ENCODE measurements around the gene ADAMTS19.

The ADAMTS19 gene

DNA sequence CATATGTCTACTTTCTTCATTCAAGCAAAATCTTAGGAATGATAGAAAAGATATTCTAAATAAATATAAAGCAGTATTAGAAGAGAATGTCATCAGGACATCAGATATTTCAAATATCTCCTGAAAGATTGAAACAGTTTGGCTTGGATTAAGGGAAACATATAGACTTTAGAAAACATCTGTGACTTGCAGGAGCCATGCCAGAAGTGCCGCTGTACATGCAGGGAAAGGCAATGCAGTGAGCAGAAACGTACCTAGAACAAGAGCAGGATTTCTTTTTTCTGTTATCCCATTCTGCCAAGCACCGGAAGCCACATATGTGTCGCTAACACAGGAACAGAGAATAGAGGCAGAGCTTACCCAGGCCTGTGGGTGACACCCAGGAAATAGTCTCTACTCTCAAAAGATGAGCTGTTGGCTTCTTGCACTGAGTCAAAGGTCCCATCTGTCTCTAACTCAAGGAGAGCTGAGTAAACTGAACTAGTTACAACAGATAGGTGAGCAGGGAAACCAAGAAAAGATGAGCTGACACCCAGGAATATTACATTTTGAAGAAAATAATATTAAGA lies 5.8 kb downstream of the ADAMTS19 start:
- DNase-seq (ENCODE audit: low spot score): no peak

DNA sequence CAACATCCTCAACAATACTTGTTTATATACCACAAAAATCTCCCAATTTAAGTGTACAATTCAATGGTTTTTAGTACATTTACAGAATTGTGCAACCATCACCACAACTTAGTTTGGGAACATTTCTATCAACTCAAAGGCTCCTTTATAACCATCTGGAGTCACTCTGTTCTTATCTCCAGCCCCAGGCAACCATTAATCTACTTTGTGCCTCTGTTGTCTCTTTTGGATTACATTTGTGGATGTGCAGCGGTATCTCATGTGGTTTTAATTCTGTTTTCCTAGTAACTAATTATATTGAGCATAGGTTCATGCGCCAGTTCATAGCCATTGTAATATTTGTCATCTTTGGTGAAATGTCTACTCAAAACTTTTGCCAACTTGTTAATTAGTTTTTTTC lies 14.4 kb downstream of the ADAMTS19 start:
- no peak for DNase-seq (ENCODE audit: low spot score)

DNA sequence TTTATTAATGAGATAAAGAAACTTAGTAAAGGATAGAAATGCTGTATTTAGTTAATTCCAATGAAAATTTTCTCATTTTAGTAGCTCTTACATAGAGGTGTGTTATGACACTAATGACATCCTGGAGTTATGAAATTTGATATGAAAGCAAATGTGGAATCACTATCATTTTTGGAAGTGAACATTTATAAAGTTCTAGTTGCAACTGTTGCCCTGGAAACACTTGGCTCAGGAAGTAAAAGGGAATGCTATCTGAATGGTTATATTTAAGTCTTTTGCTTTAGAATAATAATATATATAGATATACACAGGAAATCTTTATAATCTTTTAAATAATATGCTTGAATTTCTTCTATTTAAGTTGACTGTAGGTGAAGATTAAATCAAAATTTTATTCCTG lies 16.7 kb downstream of the ADAMTS19 start:
- no peak for DNase-seq (ENCODE audit: low spot score)

DNA sequence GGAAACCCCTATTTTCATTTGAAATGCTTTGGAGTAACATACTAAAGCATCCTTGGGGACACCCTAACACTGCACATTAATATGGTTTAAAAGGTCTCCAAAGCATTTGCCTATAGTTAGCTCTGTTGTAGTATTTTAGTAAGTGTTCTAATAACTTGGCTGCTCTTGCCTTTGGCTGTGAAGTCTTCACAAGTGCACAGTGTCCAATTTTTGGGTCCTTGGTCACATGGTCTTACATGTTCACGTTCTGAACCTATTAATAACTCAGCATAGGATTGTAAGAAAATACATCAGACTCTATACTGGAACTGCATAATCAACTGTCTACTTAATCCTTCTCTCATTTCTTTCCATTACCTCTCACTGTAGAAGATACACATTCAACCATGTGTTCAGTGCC lies 17.4 kb downstream of the ADAMTS19 start:
- no peak for DNase-seq (ENCODE audit: low spot score)

DNA sequence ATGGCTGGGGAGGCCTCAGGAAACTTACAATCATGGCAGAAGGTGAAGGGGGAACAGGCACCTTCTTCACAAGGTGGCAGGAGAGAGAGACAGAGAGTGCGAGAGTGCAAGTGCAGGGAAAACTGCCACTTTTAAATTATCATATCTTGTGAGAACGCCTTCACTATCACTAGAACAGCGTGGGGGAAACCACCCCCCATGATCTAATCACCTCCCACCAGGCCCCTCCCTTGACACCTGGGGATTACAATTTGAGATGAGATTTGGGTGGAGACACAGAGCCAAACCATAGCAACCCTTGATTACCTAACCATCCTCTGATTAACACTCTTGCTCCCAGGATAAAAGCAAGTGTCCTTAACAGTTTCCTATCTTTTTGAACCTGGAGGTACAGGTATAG lies 21.1 kb downstream of the ADAMTS19 start:
- no peak for DNase-seq (ENCODE audit: low spot score)

DNA sequence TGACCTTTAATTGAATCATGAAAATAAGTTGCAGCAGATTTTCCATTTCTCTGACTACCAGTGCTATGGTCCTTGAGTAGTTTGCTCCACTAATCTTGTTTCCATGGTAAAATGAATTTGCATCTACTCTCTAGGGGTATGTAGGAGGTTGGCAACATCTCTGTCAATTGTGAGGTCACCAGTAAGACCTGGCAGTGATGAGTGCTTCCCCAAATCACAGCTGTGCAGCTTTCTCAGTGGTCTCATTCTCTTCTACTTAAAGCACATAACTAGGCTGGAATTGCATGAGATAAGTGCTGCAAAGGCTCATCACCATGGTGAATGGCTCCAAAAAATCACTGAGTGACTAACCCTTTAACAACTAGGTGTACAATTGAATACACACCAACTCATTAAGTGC lies 36.3 kb downstream of the ADAMTS19 start:
- peak; percentile 14 for DNase-seq (ENCODE audit: low spot score)

DNA sequence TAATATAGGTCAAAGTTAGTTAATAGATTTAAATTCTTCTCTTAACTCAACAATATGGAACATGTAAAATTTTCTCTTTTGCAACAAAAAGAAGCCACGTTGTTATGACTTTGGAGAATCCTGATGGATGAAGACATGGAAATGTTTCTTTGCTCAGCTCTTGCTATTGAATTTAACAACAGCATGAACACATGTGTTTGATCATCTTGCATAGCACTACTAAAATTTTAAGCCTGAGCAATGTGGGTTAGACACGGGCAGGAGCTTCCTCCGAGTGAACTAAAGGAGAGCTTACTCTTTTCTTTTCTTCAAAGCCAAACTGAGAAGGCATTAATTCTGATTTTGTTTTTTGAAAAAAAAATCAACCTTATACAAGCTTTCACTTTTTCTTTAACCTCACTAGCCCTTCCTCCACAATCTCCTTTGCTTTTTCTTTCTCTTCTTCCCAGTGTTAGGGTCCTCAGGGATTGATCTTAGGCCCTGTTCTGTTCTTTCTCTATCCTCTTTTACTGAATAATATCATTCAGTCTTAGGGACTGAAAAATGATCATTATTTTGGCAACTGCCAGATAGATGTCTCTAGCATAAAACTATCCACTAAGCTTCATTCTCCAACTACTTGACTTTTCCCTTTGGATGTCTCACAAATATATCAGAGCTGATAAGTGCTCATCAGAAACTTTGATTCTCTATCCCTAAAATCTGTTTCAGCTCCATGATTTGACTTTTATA lies 36.9 kb downstream of the ADAMTS19 start:
- DNase-seq (ENCODE audit: low spot score): no peak

DNA sequence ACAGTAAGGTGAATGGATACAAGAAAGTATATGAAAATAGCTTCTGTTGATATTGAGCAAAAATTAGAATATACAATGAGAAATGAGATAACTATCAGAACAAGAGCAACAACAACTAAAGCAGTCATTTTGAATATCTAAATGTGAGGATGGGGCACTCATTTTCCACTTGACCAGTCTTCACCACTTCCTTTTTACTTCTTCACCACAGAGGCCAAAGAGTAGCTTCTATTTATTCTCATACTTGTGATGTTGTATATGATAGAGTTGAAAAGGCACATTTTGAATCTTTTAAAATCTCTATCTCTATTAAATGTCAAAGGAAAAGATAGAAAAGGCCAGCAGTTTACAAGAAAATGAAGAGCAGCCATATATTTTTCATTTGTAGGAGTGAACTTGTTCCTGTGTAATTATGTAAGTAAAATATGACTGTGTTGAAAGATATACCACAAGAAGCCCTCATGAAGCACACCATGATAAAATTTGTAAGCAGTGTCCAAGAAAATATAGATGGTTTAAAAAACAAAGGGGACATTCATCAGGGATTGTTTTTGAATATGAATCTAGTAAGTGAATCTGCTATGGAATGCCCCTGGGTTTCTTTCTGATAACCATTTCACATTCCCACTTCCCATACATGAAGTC lies 39.2 kb downstream of the ADAMTS19 start:
- no peak for DNase-seq (ENCODE audit: low spot score)

DNA sequence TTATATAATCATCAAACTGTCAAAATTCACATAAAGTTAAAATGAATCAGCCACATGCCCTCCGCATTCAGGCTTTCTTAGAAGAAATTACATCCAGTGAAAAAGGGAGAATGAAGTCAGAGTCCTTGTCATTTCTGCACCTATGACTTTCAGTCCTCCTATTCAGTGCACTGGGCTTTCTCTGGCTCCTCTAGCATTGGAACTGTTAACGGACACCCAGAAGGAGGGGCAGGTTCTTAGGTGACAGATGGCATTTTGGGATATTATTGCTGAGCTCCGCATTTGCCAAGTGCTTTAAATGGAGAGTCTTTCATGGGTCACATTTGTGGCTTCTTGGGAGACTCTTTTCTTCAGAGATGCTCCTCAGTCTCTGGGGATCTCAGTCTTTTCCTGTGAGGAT lies 40.0 kb downstream of the ADAMTS19 start:
- no peak for DNase-seq (ENCODE audit: low spot score)

DNA sequence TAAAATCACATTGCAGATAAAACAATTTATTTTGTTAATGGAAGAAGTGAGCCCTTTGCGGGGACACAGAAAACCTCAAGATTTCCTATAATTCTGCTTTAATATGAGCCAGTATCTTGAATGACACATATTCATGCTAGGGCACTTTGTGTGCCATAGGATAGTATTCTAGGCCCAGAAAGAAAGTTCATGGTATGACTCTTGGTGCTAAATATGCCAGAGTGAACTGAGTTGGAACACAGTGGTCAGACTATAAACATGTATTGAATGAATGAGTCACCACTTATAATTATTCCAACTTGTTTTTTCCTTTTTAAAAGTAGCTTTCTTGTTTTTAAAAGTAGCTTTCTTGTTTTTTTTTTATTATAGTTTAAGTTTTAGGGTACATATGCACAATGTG lies 46.0 kb downstream of the ADAMTS19 start:
- no peak for DNase-seq (ENCODE audit: low spot score)

GRCh38 chr5:129506950-129507349 lies 46.9 kb downstream of the ADAMTS19 start:
- no peak for DNase-seq (ENCODE audit: low spot score)

- no peak for DNase-seq (ENCODE audit: low spot score)
Observed at GRCh38 chr5:129507527-129507926, 47.4 kb downstream of the ADAMTS19 start.

- DNase-seq (ENCODE audit: low spot score): no peak
Observed at GRCh38 chr5:129508606-129509005, 48.5 kb downstream of the ADAMTS19 start.

- DNase-seq (ENCODE audit: low spot score): no peak
Observed at GRCh38 chr5:129509363-129509975, 49.4 kb downstream of the ADAMTS19 start.

DNA sequence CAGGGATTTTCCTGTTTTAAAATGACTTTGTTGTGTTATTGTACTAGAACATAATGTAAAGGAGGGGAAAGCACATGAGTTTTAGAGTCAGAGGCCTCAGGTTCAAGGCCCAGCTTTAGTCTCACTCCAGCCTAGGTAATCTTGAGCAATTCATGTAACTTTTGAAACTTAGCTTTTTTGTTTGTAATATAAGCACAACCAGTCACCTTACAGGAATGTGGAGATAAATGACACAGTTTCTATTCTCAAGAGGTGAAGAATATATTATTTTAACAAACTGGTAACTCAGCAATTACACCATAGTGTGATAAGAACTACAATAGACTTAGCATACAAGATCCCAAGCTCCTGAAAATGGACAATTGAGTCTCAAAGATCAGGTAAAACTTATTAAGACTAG lies 51.2 kb downstream of the ADAMTS19 start:
- no peak for DNase-seq (ENCODE audit: low spot score)

GRCh38 chr5:129541051-129541450 lies 81.0 kb downstream of the ADAMTS19 start:
- no peak for DNase-seq (ENCODE audit: low spot score)

DNA sequence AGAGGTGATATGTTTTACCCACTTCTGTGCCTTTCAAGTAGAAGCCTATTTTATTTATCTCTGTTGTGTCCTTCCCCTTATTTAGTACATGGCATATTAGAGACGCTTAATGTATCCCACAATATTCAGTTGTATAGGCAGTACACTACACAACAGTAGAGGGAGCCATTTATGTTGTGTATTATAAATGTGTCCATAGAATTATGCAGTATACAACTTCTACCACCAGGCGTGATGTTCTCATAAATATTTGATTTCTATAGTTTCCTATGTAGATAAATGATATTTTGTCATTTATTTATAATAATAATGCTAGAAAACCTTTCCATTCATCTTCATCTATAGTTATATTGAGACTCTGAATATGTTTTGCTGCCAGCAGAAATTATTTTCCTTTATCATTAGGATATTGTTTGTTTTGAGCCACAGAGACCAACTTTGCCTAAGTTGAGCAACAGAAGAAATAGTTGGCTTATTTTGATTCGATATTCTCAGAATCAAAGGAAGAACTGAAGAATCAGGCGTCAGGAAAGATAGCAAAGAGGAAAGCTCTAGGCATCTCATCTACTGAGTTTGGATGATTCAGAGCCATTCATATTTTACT lies 81.7 kb downstream of the ADAMTS19 start:
- no peak for DNase-seq (ENCODE audit: low spot score)

GRCh38 chr5:129547137-129547536 lies 87.0 kb downstream of the ADAMTS19 start:
- no peak for DNase-seq (ENCODE audit: low spot score)

- no peak for DNase-seq (ENCODE audit: low spot score)
Observed at GRCh38 chr5:129554134-129554904, 94.2 kb downstream of the ADAMTS19 start.

GRCh38 chr5:129563585-129563984 lies 103.5 kb downstream of the ADAMTS19 start:
- no peak for DNase-seq (ENCODE audit: low spot score)

- DNase-seq (ENCODE audit: low spot score): no peak
Observed at GRCh38 chr5:129569295-129569694, 109.2 kb downstream of the ADAMTS19 start.

GRCh38 chr5:129572060-129572459 lies 112.0 kb downstream of the ADAMTS19 start:
- DNase-seq (ENCODE audit: low spot score): no peak

Data from Ammon's horn (tissue), 1 donor.